Ascending aorta (tissue), 2 donors: ENCODE measurements around the gene MESP2. TPM values are rescaled to one million over a fixed set of nuclear protein-coding genes. Genes with fewer than 3 reads are reported as not detected.

Experiments used
- DNase-seq, 2 donors: peaks; one replicate each; pipeline ENCODE4 v3.0.0-alpha.2; 2019; ENCODE audit warnings: low spot score in 2 of 2
- H3K27ac ChIP-seq, 2 donors: fragments of 200-600 bp; sonication (generic); one replicate each; pipeline ENCODE4 v1.5.1; 2016 to 2017; ENCODE audit warnings: mild to moderate bottlenecking in 1 of 2
- H3K27me3 ChIP-seq: fragments of 200-600 bp; sonication (generic); one replicate; pipeline ENCODE4 v1.5.1; 2017
- H3K36me3 ChIP-seq, 2 donors: fragments of 200-600 bp; sonication (generic); one replicate each; pipeline ENCODE4 v1.5.1; 2016
- H3K4me1 ChIP-seq, 2 donors: fragments of 200-600 bp; sonication (generic); one replicate each; pipeline ENCODE4 v1.5.1; 2016 to 2017; ENCODE audit warnings: mild to moderate bottlenecking in 1 of 2
- H3K4me3 ChIP-seq, 2 donors: fragments of 200-600 bp; sonication (generic); one replicate each; pipeline ENCODE4 v1.5.1; 2016 to 2017; ENCODE audit warnings: mild to moderate bottlenecking in 1 of 2
- H3K9me3 ChIP-seq, 2 donors: fragments of 200-600 bp; sonication (generic); one replicate each; pipeline ENCODE4 v1.5.1; 2016
- CTCF ChIP-seq, 3 experiments: fragments of 200-600 bp in 2 of 3; fragments of 450-650 bp in 1 of 3; sonication (generic) in 2 of 3; IDR thresholded peaks; one replicate each; pipeline ENCODE4 v1.5.1; 2016 to 2019; ENCODE audit warnings: antibody characterized with exemption in 3 of 3, mild to moderate bottlenecking in 1 of 3, moderate library complexity in 1 of 3
- intact Hi-C: fragments of 100-400 bp; cut with DNase I; formaldehyde crosslinking; loops from one replicate; pipeline ENCODE4 v1.15.1; 2023
- total RNA-seq: library from RNA; depleted of rRNA; stranded (reverse); fragments of >200 nt; gene quantifications from one replicate; pipeline ENCODE4 v1.1.0, GENCODE V29; 2016

Gene MESP2
- total RNA-seq, 1 donor from 2014 or later, result not detected

- Histone ChIP-seq H3K27me3 (no peaks in the 10 kb centered on the region), H3K4me1 (peaks cover 6 to 16% of the 10 kb centered on the region in 2 donors), H3K9me3 (no peaks in the 10 kb centered on the region), H3K36me3 (no peaks in the 10 kb centered on the region), H3K27ac (no peak overlapping the region), H3K4me3 (peak overlapping the region in 1 of 2 donors; percentile 78)
- intact Hi-C loops, result loop anchor here (2.0 kb wide), 1 partner anchor 105 kb away; no protein-coding TSS in a partner anchor
- TF ChIP-seq CTCF (IDR thresholded peaks at IDR 0.05), result no peak
- DNase-seq, result no peak
These were observed 24.4 kb upstream of the MESP2 start for GRCh38 chr15:89751748-89752147.

GRCh38 chr15:89753855-89754254 is 22.3 kb upstream of the MESP2 start:
- intact Hi-C loops, result no loop called here

GRCh38 chr15:89754361-89755154 is 21.6 kb upstream of the MESP2 start:
- Histone ChIP-seq H3K4me3 (no peak overlapping the region), H3K27me3 (no peaks in the 10 kb centered on the region), H3K9me3 (no peaks in the 10 kb centered on the region), H3K27ac (no peak overlapping the region), H3K4me1 (peaks cover 6 to 15% of the 10 kb centered on the region in 2 donors), H3K36me3 (no peaks in the 10 kb centered on the region)
- no peak for DNase-seq
- no peak for TF ChIP-seq CTCF (IDR thresholded peaks at IDR 0.05)
- intact Hi-C loops, result no loop called here

More at GRCh38 chr15:89753855-89754254, 22.3 kb upstream of the MESP2 start:
- no peak overlapping the region for H3K4me3 ChIP-seq
- H3K4me1 ChIP-seq, result peaks cover 6 to 16% of the 10 kb centered on the region in 2 donors
- H3K9me3 ChIP-seq, result no peaks in the 10 kb centered on the region
- no peaks in the 10 kb centered on the region for H3K27me3 ChIP-seq
- no peak for DNase-seq
- H3K27ac ChIP-seq, result no peak overlapping the region
- no peaks in the 10 kb centered on the region for H3K36me3 ChIP-seq
- no peak for TF ChIP-seq CTCF (IDR thresholded peaks at IDR 0.05)

- H3K27ac ChIP-seq, result no peak overlapping the region
- H3K36me3 ChIP-seq, result no peaks in the 10 kb centered on the region
- no peaks in the 10 kb centered on the region for H3K27me3 ChIP-seq
- H3K4me1 ChIP-seq, result peaks cover 0 to 4% of the 10 kb centered on the region in 2 donors
- H3K9me3 ChIP-seq, result no peaks in the 10 kb centered on the region
- no peak overlapping the region for H3K4me3 ChIP-seq
- TF ChIP-seq CTCF (IDR thresholded peaks at IDR 0.05), result no peak
- DNase-seq, result no peak
- intact Hi-C loops, result no loop called here
These were observed 20.4 kb upstream of the MESP2 start for GRCh38 chr15:89755701-89756100.

- no peak for DNase-seq
- no peak overlapping the region for H3K4me3 ChIP-seq
- TF ChIP-seq CTCF (IDR thresholded peaks at IDR 0.05), result no peak
- H3K36me3 ChIP-seq, result no peaks in the 10 kb centered on the region
- intact Hi-C loops, result no loop called here
- no peaks in the 10 kb centered on the region for H3K9me3 ChIP-seq
- H3K27me3 ChIP-seq, result no peaks in the 10 kb centered on the region
- no peak overlapping the region for H3K27ac ChIP-seq
- no peaks in the 10 kb centered on the region for H3K4me1 ChIP-seq
These were observed 19.2 kb upstream of the MESP2 start for GRCh38 chr15:89756897-89757296.
